SK-N-SH treated with all-trans-retinoic acid at 6 μM for 48 hours (cell line): ENCODE data around the gene IKBKG.

ENCODE experiments used
- ATAC-seq: fragments of 200-7000 bp; cut with Tn5 transposase; 3 replicates; pipeline ENCODE4 v1.9.1; 2020; ENCODE audit warnings: mild to moderate bottlenecking, moderate library complexity
- ARNTL ChIP-seq: fragments of 450-650 bp; formaldehyde crosslinking; IDR thresholded peaks from 2 replicates; pipeline ENCODE4 v1.5.0; 2020; ENCODE audit warnings: low read depth, mild to moderate bottlenecking, moderate library complexity, borderline replicate concordance
- BACH2 ChIP-seq: fragments of 250-450 bp; sonication (Bioruptor Pico); IDR thresholded peaks from 2 replicates; pipeline ENCODE4 v1.9.0; 2021; ENCODE audit warnings: mild to moderate bottlenecking, borderline replicate concordance
- CREB5 ChIP-seq: fragments of 250-450 bp; sonication (Bioruptor Pico); IDR thresholded peaks from 2 replicates; pipeline ENCODE4 v1.5.1; 2020; ENCODE audit warnings: low read depth, mild to moderate bottlenecking, moderate library complexity
- CSDC2 ChIP-seq: fragments of 250-450 bp; sonication (Bioruptor Pico); IDR thresholded peaks from 2 replicates; pipeline ENCODE4 v1.5.0; 2020; ENCODE audit warnings: mild to moderate bottlenecking, moderate library complexity
- CSRNP3 ChIP-seq: fragments of 250-450 bp; sonication (Bioruptor Pico); IDR thresholded peaks from 2 replicates; pipeline ENCODE4 v1.5.1; 2021; ENCODE audit warnings: mild to moderate bottlenecking, moderate library complexity
- ESRRG ChIP-seq: fragments of 250-450 bp; sonication (Bioruptor Pico); IDR thresholded peaks from 2 replicates; pipeline ENCODE4 v1.6.1; 2021; ENCODE audit warnings: mild to moderate bottlenecking
- GLIS3 ChIP-seq: fragments of 250-450 bp; sonication (Bioruptor Pico); IDR thresholded peaks from 2 replicates; pipeline ENCODE4 v1.5.0; 2020; ENCODE audit warnings: mild to moderate bottlenecking, moderate library complexity
- ISL1 ChIP-seq: fragments of 250-450 bp; sonication (Bioruptor Pico); IDR thresholded peaks from 2 replicates; pipeline ENCODE4 v2.1.2; 2022; ENCODE audit warnings: mild to moderate bottlenecking, moderate library complexity
- OSR1 ChIP-seq: fragments of 250-450 bp; sonication (Bioruptor Pico); IDR thresholded peaks from 2 replicates; pipeline ENCODE4 v1.8.0; 2022; ENCODE audit warnings: moderate library complexity, mild to moderate bottlenecking, inconsistent platforms
- PATZ1 ChIP-seq: fragments of 250-450 bp; sonication (Bioruptor Pico); IDR thresholded peaks from 2 replicates; pipeline ENCODE4 v1.8.0; 2020; ENCODE audit warnings: mild to moderate bottlenecking, moderate library complexity, borderline replicate concordance
- POU6F1 ChIP-seq: fragments of 250-450 bp; sonication (Bioruptor Pico); IDR thresholded peaks from 2 replicates; pipeline ENCODE4 v1.8.0; 2021; ENCODE audit warnings: low read depth, mild to moderate bottlenecking, moderate library complexity, borderline replicate concordance
- PPARA ChIP-seq: fragments of 250-450 bp; sonication (Bioruptor Pico); IDR thresholded peaks from 2 replicates; pipeline ENCODE4 v1.5.0; 2020; ENCODE audit warnings: mild to moderate bottlenecking, borderline replicate concordance
- RARB ChIP-seq: fragments of 250-450 bp; sonication (Bioruptor Pico); IDR thresholded peaks from 2 replicates; pipeline ENCODE4 v1.8.0; 2021; ENCODE audit warnings: mild to moderate bottlenecking, moderate library complexity
- SNAI2 ChIP-seq: fragments of 250-450 bp; sonication (Bioruptor Pico); IDR thresholded peaks from 2 replicates; pipeline ENCODE4 v1.5.0; 2020; ENCODE audit warnings: mild to moderate bottlenecking, moderate library complexity
- TOX ChIP-seq: fragments of 250-450 bp; sonication (Bioruptor Pico); IDR thresholded peaks from 2 replicates; pipeline ENCODE4 v1.8.0; 2021; ENCODE audit warnings: mild to moderate bottlenecking, moderate library complexity, borderline replicate concordance
- TSHZ2 ChIP-seq: fragments of 250-450 bp; sonication (Bioruptor Pico); IDR thresholded peaks from 2 replicates; pipeline ENCODE4 v1.5.0; 2020; ENCODE audit warnings: mild to moderate bottlenecking, moderate library complexity
- ZFP3 ChIP-seq: fragments of 250-450 bp; sonication (Bioruptor Pico); IDR thresholded peaks from 2 replicates; pipeline ENCODE4 v1.5.0; 2020; ENCODE audit warnings: mild to moderate bottlenecking, moderate library complexity
- ZFP30 ChIP-seq: fragments of 450-650 bp; formaldehyde crosslinking; IDR thresholded peaks from 2 replicates; pipeline ENCODE4 v1.5.0; 2022; ENCODE audit warnings: mild to moderate bottlenecking, moderate library complexity
- ZNF565 ChIP-seq: fragments of 450-650 bp; formaldehyde crosslinking; conservative IDR thresholded peaks from 2 replicates; pipeline ENCODE4 v1.5.0; 2020; ENCODE audit warnings: low read depth, mild to moderate bottlenecking, moderate library complexity
- ZNF70 ChIP-seq: fragments of 450-650 bp; formaldehyde crosslinking; IDR thresholded peaks from 2 replicates; pipeline ENCODE4 v1.5.0; 2020; ENCODE audit warnings: mild to moderate bottlenecking, moderate library complexity
- ZNF8 ChIP-seq: fragments of 450-650 bp; formaldehyde crosslinking; IDR thresholded peaks from 2 replicates; pipeline ENCODE4 v1.5.0; 2020; ENCODE audit warnings: mild to moderate bottlenecking, moderate library complexity

The IKBKG gene

GRCh38 chrX:154600759-154601374, 53.4 kb downstream of the IKBKG start:
- no peak; the same call in 1 of the 3 replicates for ATAC-seq
- no peak for TF ChIP-seq PPARA (CRISPR knock-in tag)
- TF ChIP-seq ZNF565 (CRISPR knock-in tag): no peak
- TF ChIP-seq ZNF70 (CRISPR knock-in tag): no peak
- TF ChIP-seq CSDC2 (CRISPR knock-in tag): no peak
- TF ChIP-seq BACH2 (CRISPR knock-in tag): no peak
- no peak for TF ChIP-seq CSRNP3
- TF ChIP-seq SNAI2: no peak

GRCh38 chrX:154602226-154602625, 54.8 kb downstream of the IKBKG start:
- TF ChIP-seq SNAI2 (no peak), ZNF8 (no peak), ZNF70 (CRISPR knock-in tag) (no peak), TSHZ2 (CRISPR knock-in tag) (no peak), CSDC2 (CRISPR knock-in tag) (no peak), ZFP30 (CRISPR knock-in tag) (no peak), GLIS3 (CRISPR knock-in tag) (no peak), OSR1 (CRISPR knock-in tag) (no peak)
- ATAC-seq: no peak

- no peak for ATAC-seq
- TF ChIP-seq GLIS3 (CRISPR knock-in tag) (no peak), ZNF70 (CRISPR knock-in tag) (no peak), CSDC2 (CRISPR knock-in tag) (no peak), PATZ1 (CRISPR knock-in tag) (no peak), POU6F1 (CRISPR knock-in tag) (no peak), OSR1 (CRISPR knock-in tag) (no peak), RARB (CRISPR knock-in tag) (no peak), ARNTL (CRISPR knock-in tag) (no peak), CSRNP3 (no peak), ESRRG (no peak), ZNF8 (no peak), ZFP3 (CRISPR knock-in tag) (no peak), ISL1 (CRISPR knock-in tag) (no peak), TOX (CRISPR knock-in tag) (no peak), ZFP30 (CRISPR knock-in tag) (no peak), BACH2 (CRISPR knock-in tag) (no peak), ZNF565 (CRISPR knock-in tag) (no peak), CREB5 (no peak), SNAI2 (no peak)
- TF ChIP-seq, all 23 proteins: peak for 0
Observed at GRCh38 chrX:154602766-154603437, 55.5 kb downstream of the IKBKG start.
